Fibroblast of gingiva (primary cell): Measurements from ENCODE around the gene TPRX2.
"Not testable (repeated sequence)": the region's sequence is repeated elsewhere in the genome, so short reads cannot be mapped to it uniquely, and the experiment has no call there.

Experiments used
- DNase-seq: peaks from one replicate; pipeline ENCODE4 v3.0.0-alpha.2; 2011; ENCODE audit warnings: low read depth

Gene TPRX2, protein sequence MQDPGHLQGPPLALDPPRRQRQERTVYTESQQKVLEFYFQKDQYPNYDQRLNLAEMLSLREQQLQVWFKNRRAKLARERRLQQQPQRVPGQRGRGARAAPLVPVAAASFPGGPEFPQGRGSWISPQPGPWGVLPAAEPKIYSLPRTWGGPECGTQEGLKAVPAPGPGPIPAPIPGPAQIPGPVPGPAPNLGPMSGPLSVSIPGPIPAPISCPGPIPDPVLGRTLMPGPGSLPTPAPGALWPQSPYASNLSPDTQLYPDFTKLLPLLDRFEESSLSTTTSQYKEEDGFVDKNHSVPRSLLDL

DNA sequence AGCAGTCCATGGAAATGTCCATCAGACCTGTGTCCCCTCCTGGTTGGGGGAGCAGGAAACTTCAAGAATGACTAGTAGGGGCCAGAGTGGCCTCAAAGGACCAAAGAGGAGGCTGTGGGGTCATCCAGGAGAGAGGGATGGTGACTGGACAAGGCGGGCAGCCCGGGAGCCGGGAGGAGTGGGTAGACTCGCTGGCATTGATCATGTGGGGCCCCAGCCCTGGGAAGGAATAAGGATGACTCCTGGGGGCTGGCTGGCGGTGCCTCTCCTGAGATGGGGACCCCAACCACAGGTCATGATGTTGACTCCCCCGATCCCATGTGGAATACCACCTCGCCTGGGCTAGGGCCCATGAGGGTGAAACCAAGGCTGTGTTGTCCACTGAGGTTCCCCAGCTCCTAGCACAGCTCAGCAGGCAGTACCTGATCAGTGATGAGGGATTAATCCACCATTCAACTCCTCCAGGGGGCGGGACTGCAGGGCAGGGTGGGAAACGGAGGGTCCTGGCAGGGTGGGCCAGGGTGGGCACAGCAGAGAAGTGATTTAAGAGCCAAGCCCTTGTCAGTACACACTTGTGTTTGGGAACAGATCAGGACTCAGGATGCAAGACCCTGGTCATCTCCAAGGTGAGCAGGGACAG is at the start of gene TPRX2:
TPRX2 (plus strand) TSS at position 590 of the 640 bp plus-strand sequence; CDS start at position 602, 12 bp downstream.
- not testable (repeated sequence) for DNase-seq

DNA sequence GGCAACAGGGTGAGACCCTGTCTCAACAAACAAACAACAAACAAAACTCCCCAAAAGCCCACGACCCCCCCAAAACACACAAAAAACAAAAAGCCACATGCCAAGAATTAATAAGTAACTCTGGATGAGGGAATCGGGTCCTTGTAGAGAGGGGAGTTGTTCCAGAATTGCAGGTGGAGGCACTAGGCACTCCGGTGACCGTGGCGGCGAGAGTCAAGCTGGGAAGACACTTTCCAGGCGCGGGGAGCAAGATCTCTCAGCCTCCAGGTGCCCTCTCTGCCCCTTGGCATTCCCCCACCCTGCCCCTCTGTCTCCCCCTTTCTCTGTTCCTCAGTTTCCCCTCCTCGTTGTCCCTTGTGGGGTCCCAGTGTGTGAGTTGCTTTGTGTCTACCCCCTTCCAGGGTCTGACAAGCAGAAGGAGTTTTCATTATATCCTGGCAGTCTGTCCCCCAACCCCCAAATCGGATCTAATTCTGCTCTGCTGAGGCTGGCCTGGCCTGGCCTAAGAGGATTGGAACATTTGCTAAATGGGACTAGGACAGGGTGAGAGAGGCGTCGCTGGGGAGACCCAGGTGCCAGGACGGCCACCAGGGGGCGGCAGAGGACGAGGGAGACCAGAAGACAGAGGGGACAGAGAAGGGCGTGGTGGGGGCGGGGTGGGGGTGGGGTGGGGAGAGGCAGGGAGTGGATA is 45.6 kb upstream of the TPRX2 start:
- peak; percentile 22 for DNase-seq

DNA sequence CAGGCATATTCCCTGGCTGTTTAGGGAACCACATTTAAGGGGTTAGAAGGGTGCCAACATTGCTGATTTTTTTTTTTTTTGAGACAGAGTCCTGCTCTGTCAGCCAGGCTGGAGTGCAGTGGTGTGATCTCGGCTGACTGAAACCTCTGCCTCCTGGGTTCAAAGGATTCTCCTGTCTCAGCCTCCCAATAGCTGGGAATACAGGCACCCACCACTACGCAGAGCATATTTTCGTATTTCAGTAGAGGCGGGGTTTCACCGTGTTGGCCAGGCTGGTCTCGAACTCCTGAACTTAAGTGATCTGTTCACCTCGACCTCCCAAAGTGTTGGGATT is 45.1 kb upstream of the TPRX2 start:
- no peak for DNase-seq

DNA sequence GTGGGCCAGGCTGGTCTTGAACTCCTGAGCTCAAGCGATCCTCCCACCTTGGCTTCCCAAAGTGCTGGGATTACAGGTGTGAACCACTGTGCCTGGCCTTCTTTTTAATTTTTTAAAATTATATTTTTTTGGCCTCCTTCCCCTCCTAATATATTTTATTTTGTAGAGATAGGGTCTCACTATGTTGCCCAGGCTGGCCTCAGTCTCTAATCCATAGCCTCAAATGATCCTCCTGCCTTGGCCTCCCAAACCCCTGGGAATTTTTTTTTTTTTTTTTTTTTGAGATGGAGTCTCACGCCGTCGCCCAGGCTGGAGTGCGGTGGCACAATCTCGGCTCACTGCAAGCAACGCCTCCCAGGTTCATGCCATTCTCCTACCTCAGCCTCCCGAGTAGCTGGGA is 42.8 kb upstream of the TPRX2 start:
- DNase-seq: not testable (repeated sequence)

- DNase-seq: not testable (repeated sequence)
Observed at GRCh38 chr19:47818221-47818620, 40.8 kb upstream of the TPRX2 start.

DNA sequence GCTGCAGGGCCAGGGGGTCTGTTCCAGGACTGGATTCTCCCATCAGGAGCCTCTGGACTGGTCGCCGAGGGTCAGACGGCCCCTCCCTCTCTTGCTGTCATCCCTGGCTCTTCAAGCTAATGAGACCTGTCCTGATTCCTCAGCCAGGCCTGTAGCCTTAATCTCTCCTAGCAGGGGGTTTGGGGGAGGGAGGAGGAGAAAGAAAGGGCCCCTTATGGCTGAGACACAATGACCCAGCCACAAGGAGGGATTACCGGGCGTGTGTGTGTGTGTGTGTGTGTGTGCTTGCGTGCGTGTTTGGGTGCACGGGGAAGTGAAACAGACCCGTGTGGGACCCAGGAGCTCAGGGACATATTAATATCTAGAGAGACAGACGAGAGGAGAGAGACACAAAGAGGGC is 39.2 kb upstream of the TPRX2 start:
- DNase-seq: no peak

GRCh38 chr19:47820410-47820809 is 38.6 kb upstream of the TPRX2 start:
- no peak for DNase-seq

- no peak for DNase-seq
Observed at GRCh38 chr19:47821460-47822020, 37.5 kb upstream of the TPRX2 start, which contains the start of gene CRX. Gene CRX, plus strand, starts transcription at chr19:47821937. Its CDS starts 12,507 bp downstream, at chr19:47834444.

GRCh38 chr19:47824396-47824795 is 34.6 kb upstream of the TPRX2 start:
- no peak for DNase-seq

DNA sequence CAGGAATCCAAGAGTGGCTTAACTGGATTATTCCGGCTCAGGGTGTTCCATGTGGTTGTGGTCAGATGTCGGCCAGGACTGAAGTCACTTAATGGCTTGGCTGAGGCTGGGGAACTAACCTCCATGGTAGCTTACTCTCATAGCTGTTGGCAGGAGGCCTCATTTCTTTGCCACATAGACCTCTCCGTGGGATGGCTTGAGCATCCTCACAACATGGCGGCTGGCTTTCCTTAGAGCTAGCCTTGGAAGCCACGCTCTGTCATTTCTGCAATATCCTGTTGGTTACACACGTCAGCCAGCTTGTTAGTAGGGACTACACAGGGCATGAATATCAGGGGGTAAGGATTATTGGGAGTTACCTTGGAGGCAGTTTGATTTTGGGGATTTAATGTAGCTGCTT is 32.2 kb upstream of the TPRX2 start:
- no peak for DNase-seq

DNA sequence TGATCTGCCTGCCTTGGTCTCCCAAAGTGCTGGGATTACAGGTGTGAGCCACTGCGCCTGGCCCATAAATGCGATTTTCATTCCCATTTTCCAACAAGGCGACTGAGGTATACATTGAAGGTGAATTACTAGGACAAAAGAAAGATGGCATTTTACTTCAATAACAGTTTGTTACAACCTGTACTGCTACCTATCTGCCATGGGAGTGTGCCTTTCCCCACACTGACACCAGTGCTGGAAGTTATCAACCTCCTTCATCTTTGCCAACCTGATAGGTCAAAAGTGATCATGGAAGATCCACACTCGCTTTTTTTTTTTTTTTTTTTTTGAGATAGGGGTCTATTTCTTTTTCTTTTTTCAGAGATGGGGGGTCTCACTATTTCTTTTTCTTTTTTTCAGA is 26.3 kb upstream of the TPRX2 start:
- DNase-seq: no peak

DNA sequence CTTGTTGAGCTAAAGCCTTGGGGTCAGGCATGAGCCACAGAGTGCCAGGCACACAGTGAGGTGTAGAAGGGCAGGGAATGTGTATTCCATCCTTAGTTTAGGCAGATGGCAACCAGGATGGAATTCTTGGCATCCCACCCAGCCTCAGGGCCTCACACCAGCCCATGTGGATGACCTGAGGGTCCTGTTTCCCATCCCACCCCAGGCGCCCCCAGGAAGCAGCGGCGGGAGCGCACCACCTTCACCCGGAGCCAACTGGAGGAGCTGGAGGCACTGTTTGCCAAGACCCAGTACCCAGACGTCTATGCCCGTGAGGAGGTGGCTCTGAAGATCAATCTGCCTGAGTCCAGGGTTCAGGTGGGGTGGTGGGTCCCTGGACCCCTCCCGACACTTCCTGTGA is 23.0 kb upstream of the TPRX2 start:
- DNase-seq: no peak

- no peak for DNase-seq
Observed at GRCh38 chr19:47839411-47839810, 19.6 kb upstream of the TPRX2 start.

- DNase-seq: no peak
Observed at GRCh38 chr19:47839913-47840312, 19.1 kb upstream of the TPRX2 start.

DNA sequence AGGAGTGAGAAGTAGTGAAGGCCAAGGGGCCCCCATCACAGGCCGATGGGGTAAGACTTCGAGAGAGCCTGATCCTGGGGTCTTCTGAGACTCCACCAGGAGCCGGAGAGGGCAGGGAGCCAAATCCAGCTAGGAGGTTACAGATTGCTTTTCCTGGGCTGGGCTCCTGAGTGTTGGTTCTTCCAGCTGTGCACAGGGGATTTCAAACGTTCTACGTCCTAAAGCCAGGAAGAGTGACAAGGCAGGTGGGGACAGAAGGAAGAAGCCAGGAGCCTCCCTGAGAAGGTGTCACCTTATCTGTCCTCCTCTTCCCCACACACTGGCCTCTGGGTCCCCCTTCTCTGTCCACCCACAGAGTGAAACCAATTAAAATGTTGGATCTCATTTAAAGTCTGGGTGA is 16.1 kb upstream of the TPRX2 start:
- DNase-seq: no peak

DNA sequence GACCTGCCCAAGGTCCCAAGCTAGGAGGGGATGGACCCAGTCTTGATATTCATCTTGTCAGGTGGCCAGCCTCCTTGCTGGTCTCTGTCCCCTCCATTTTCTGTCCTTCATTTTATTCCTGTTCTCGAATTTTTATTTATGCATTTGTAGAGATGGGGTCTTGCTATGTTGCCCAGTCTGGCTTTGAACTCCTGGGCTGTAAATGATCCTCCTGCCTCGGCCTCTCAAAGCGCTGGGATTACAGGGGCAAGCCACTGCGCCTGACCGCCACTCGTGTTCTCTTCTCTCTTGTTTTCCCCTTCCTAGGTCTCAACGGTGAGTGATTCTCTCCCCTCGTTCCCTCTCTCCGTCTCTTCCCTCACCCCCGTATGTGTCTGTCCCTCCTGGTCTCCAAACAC is 10.6 kb upstream of the TPRX2 start:
- DNase-seq: no peak

GRCh38 chr19:47848823-47849473 is 10.1 kb upstream of the TPRX2 start:
- no peak for DNase-seq

DNA sequence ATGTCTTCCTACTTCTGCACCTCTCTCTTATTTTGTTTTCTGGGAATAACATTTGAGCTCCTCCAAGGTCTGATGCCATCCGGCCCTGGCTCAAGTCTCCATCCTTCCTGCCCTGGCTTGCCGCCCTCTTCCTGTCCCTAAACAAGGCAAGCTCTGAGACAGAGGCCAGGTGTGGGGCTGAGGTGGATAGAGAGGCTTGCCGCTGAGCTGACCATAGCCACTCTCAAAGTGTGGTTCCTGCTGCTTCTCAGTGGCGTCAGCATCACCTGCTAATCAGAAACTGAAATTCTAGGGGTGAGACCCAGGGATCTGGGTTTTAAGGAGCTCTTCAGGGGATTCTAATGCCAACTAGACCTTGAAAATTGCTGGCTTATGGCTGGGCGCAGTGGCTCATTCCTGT is 6.0 kb upstream of the TPRX2 start:
- no peak for DNase-seq

GRCh38 chr19:47854459-47854858 is 4.6 kb upstream of the TPRX2 start:
- DNase-seq: no peak

- not testable (repeated sequence) for DNase-seq
Observed at GRCh38 chr19:47858231-47858630, 804 bp upstream of the TPRX2 start.

GRCh38 chr19:47859838-47860237 is 803 bp downstream of the TPRX2 start:
- not testable (repeated sequence) for DNase-seq

DNA sequence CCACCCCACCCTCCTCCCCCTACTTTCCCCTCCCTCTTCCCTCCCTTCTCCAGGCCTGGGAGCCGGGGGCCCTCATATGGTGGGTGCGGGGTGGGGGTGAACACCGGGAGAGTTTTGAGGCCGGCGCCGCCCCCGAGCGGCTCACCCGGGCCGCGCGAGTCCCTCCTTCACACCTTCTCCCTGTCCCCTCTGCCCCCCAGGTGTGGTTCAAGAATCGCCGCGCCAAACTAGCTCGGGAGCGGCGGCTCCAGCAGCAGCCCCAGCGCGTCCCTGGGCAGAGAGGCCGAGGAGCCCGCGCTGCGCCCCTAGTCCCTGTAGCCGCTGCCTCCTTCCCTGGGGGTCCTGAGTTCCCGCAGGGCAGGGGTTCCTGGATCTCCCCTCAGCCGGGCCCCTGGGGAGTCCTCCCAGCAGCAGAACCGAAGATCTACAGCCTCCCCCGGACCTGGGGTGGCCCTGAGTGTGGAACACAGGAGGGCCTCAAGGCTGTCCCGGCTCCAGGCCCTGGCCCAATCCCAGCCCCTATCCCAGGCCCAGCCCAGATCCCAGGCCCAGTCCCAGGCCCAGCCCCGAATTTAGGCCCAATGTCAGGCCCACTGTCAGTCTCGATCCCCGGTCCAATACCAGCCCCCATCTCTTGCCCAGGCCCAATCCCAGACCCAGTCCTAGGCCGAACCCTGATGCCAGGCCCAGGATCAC is 1.7 kb downstream of the TPRX2 start:
- DNase-seq: no peak
